Measurements from ENCODE around the gene SLC7A11. TPM values are rescaled to one million over a fixed set of nuclear protein-coding genes. Genes with fewer than 3 reads are reported as not detected.

Gene SLC7A11
- total and polyA plus RNA-seq, 2 of the 4 experiments (the other 2 are of a cell fraction) = 8.3 to 24.7 TPM

DNA sequence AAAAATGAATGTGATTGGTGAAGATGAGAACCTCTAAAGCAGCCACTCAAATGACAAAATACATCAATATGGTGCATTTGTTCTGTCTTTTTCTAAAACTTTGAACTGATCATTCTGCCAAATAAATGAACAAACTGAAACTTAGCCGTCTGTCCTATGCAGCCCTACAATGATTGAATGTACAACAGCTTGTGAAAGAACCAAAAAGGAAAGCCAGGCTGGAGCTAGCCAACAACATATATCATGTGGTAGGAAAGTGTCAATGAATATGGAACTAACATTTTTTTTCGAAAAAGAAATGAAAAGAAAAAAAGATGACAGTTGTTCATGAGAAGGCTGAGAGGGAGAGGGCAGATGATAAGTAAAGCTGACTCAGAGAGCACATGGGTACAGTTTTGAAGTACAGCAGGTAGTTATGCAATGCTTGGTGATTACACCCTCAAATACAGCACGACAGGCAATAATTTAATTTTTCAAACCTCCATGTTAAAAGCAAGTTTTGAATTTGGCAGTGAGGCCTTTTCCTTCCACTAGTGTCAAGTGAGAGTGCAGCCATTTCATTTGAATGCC lies 21.2 kb upstream of the SLC7A11 start:
- DNase-seq = peak; percentile 36
- H3K23ac ChIP-seq (ENCODE audit: low read depth, low read length) = no peak overlapping the region
- no peaks in the 10 kb centered on the region for H3K79me1 ChIP-seq (ENCODE audit: low read depth in 1 of 2, low read length in 2 of 2)
- no peak overlapping the region for H3K4me3 ChIP-seq (ENCODE audit: insufficient read depth, low read depth, low read length)
- H3K9ac ChIP-seq (ENCODE audit: low read depth, low read length) = no peak overlapping the region
- peak; percentile 73 for TF ChIP-seq CEBPB (IDR thresholded peaks at IDR 0.05; ENCODE audit: low read depth, low read length)
- TF ChIP-seq RFX5 (IDR thresholded peaks at IDR 0.05; ENCODE audit: low read depth, low read length) = no peak
- BruUV-seq (replicated peaks) = no TSS peak
- in situ Hi-C loops (cut with MboI; ENCODE audit: low sequenced_read_pairs) = no loop called here
- no peak overlapping the region for H3K56ac ChIP-seq (ENCODE audit: extremely low read depth, insufficient read depth, low read length)
- no peak overlapping the region for H2AK9ac ChIP-seq (replicated peaks; ENCODE audit: low read depth, low read length, poor library complexity)
- no peak overlapping the region; the same call in 1 of the 2 replicates for H3K4ac ChIP-seq (ENCODE audit: low read depth, low read length)
- no peaks in the 10 kb centered on the region for H4K20me1 ChIP-seq (ENCODE audit: insufficient read depth, low read length)
- no peak overlapping the region for H3K4me2 ChIP-seq (ENCODE audit: low read depth, low read length)
- intact Hi-C loops (cut with micrococcal nuclease) = no loop called here
- no peaks in the 10 kb centered on the region; the same call in 1 of the 2 replicates for H3K4me1 ChIP-seq (ENCODE audit: control insufficient read depth, insufficient read depth, low read length)
- no peak for ATAC-seq (ENCODE audit: low read depth)
- dilution Hi-C loops (cut with HindIII; ENCODE audit: low sequenced_read_pairs, unreplicated experiment) = no loop called here
- WGBS, 2 experiments (ENCODE audit: extremely low coverage in 2 of 2, insufficient read length in 1 of 2) = no CpG with 5 or more reads among the region's 3 CpGs
- H2BK20ac ChIP-seq (ENCODE audit: low read depth, low read length) = peak overlapping the region; percentile 5; the same call in 1 of the 2 replicates
- H4K91ac ChIP-seq (ENCODE audit: insufficient read depth, low read depth, low read length) = no peak overlapping the region
- H2BK15ac ChIP-seq (ENCODE audit: low read depth, low read length) = no peak overlapping the region
- H2BK5ac ChIP-seq (ENCODE audit: low read depth, low read length, poor library complexity, severe bottlenecking) = no peak overlapping the region
- no peaks in the 10 kb centered on the region for H3K9me3 ChIP-seq (ENCODE audit: control insufficient read depth, insufficient read depth, low read length)
- H3K27ac ChIP-seq (ENCODE audit: insufficient read depth, low read length) = no peak overlapping the region
- no peak overlapping the region for H4K8ac ChIP-seq (ENCODE audit: low read depth in 2 of 2, low read length in 2 of 2)
- no peak overlapping the region for H2AK5ac ChIP-seq (ENCODE audit: low read depth, low read length)
- H3K27me3 ChIP-seq (ENCODE audit: control insufficient read depth, insufficient read depth, low read length) = no peaks in the 10 kb centered on the region
- H2BK120ac ChIP-seq (ENCODE audit: low read depth, low read length) = no peak overlapping the region
- H3K9me1 ChIP-seq (ENCODE audit: insufficient read depth, low read length) = no peaks in the 10 kb centered on the region
- ChIA-PET CTCF (interaction anchor here (0.6 kb wide), 1 partner anchor 64 kb away, joined by 3 read pairs; no protein-coding TSS in a partner anchor), POLR2A (ENCODE audit: unreplicated experiment) (no interaction called here)
- H3K36me3 ChIP-seq (ENCODE audit: control insufficient read depth, insufficient read depth, low read length) = no peaks in the 10 kb centered on the region
- no peak overlapping the region for H4K5ac ChIP-seq (ENCODE audit: low read depth, low read length)
- no peak overlapping the region for H3K18ac ChIP-seq (ENCODE audit: low read depth, low read length)
- no peak overlapping the region for H3K14ac ChIP-seq (replicated peaks; ENCODE audit: low read depth, low read length)
- no peak overlapping the region for H2AFZ ChIP-seq (replicated peaks; ENCODE audit: low read length, poor library complexity)

Measured in IMR-90 (cell line).